Heart right ventricle (tissue), 16 donors: Measurements from ENCODE around the gene DROSHA. TPM values are rescaled to one million over a fixed set of nuclear protein-coding genes. Genes with fewer than 3 reads are reported as not detected.

ENCODE experiments used
- ATAC-seq, 8 donors: fragments of 200-7000 bp; cut with Tn5 transposase; one replicate each; pipeline ENCODE4 v1.9.1; 2020; ENCODE audit warnings: mild to moderate bottlenecking in 8 of 8, moderate library complexity in 8 of 8, moderate number of reproducible peaks in 1 of 8
- DNase-seq, 2 donors: peaks; one replicate each; pipeline ENCODE4 v3.0.0-alpha.2; 2020
- H3K27ac ChIP-seq, 10 donors: fragments of 200-600 bp; sonication (generic) in 2 of 10; one replicate each; pipeline versions ENCODE4 v1.5.0 to v1.8.0; 2020 to 2022; ENCODE audit warnings: mild to moderate bottlenecking in 3 of 10
- H3K27me3 ChIP-seq, 7 donors: fragments of 200-600 bp; one replicate each; pipeline ENCODE4 v1.8.0; 2021 to 2022; ENCODE audit warnings: mild to moderate bottlenecking in 2 of 7
- H3K36me3 ChIP-seq, 9 donors: fragments of 200-600 bp; sonication (generic) in 1 of 9; one replicate each; pipeline versions ENCODE4 v1.5.0 to v1.8.0; 2020 to 2022; ENCODE audit warnings: mild to moderate bottlenecking in 2 of 9
- H3K4me1 ChIP-seq, 9 donors: fragments of 200-600 bp; sonication (generic) in 1 of 9; one replicate each; pipeline versions ENCODE4 v1.5.0 to v1.8.0; 2020 to 2022; ENCODE audit warnings: mild to moderate bottlenecking in 4 of 9
- H3K4me3 ChIP-seq, 10 donors: fragments of 200-600 bp; sonication (generic) in 2 of 10; one replicate each; pipeline versions ENCODE4 v1.5.0 to v1.8.0; 2020 to 2022; ENCODE audit warnings: mild to moderate bottlenecking in 7 of 10, moderate library complexity in 2 of 10
- H3K9me3 ChIP-seq, 11 donors: fragments of 200-600 bp in 10 of 11; sonication (generic) in 2 of 11; one replicate each; pipeline versions ENCODE4 v1.5.0 to v1.8.0; 2013 to 2022; ENCODE audit warnings: mild to moderate bottlenecking in 2 of 11, control low read depth in 1 of 11, moderate library complexity in 1 of 11
- CTCF ChIP-seq, 9 donors: fragments of 200-600 bp; sonication (generic) in 2 of 9; IDR thresholded peaks; one replicate each; pipeline versions ENCODE4 v1.5.0 to v1.8.0; 2021 to 2022; ENCODE audit warnings: antibody characterized with exemption in 9 of 9, mild to moderate bottlenecking in 5 of 9, moderate library complexity in 1 of 9
- WGBS, 2 donors: extraction: QIAGEN DNeasy Blood & Tissue Kit; methylation state at CpG; one replicate each; pipeline ENCODE4 v1.1.7; 2013; ENCODE audit warnings: inconsistent platforms in 1 of 2; 5-methylcytosine and 5-hydroxymethylcytosine counted together
- intact Hi-C, 10 donors: fragments of 100-400 bp; cut with DNase I; formaldehyde crosslinking; loops; one replicate each; pipeline versions ENCODE4 v1.11.1 to v1.14.2; 2022
- polyA plus RNA-seq, 2 donors: library from polyadenylated mRNA; stranded (reverse); fragments of 200-250 nt; gene quantifications; one replicate each; pipeline ENCODE4 v1.2.3, GENCODE V29; 2013
- total RNA-seq, 10 donors: library from RNA; stranded (reverse); fragmentation: NEBNext Ultra II Directional in 3 of 10; extraction: Animal tissue kit (Norgen Biotek cat#: 25700) in 3 of 10; gene quantifications; one replicate each; pipeline versions ENCODE4 v1.2.1 to v1.2.4, GENCODE V29; 2021 to 2023
- donor health status: Arrhythmogenic right ventricular cardiomyopathy.
- donor health status: ischemic (EF 13 %, LVEDD 7.1; RV severe dilation, severe dysfunction).
- donor health status: healthy with polysubstance abuse.
- donor health status: DM: no; HTN: yes; CAD: no.
- donor health status: DM: no; HTN: no; CAD: no.
- donor health status: ischemic (EF 25% LVEDD 6.9; RV normal size, moderate dysfunction).
- donor health status: ischemic (EF 25% LVEDD 5.7; RV mildly dilated, moderate dysfunction).
- donor health status: healthy.
- donor health status: DM: yes; HTN: yes; CAD: no.
- donor health status: Ischemic cardiomyopathy.
- donor health status: ischemic (EF 35%, LVEDD 5.7; RV mildly dilated, moderate dysfunction).
- donor health status: nonischemic (EF 11% LVEDD 7.7; RV severe dilation, severe dysfunction).
- donor health status: DM: yes; HTN: yes; CAD: no.
- donor health status: PGD.
- donor health status: ischemic (EF 29% LVEDD 5.4; RV normal size, mild dysfunction).
- donor health status: nonischemic (EF 23%, LVEDD 6.1; RV moderate dilation, normal function).

DROSHA gene
- total and polyA plus RNA-seq, 12 donors = 29.8 to 47.6 (median 36.2) TPM

GRCh38 chr5:31378838-31379237, 153.1 kb downstream of the DROSHA start:
- no peak for TF ChIP-seq CTCF (IDR thresholded peaks at IDR 0.05)
- H3K9me3 ChIP-seq = no peaks in the 10 kb centered on the region
- peaks cover 0 to 8% (median 2%) of the 10 kb centered on the region in 7 donors for H3K27me3 ChIP-seq
- no peak overlapping the region for H3K4me3 ChIP-seq
- intact Hi-C loops = no loop called here
- no peak overlapping the region for H3K27ac ChIP-seq
- 62 to 73% methylated on average over 7 of the region's 7 CpGs for WGBS, 2 donors
- no peaks in the 10 kb centered on the region for H3K4me1 ChIP-seq
- DNase-seq = no peak
- ATAC-seq = no peak
- H3K36me3 ChIP-seq = no peaks in the 10 kb centered on the region

- DNase-seq (no peak), ATAC-seq (no peak)
- Histone ChIP-seq H3K36me3 (no peaks in the 10 kb centered on the region), H3K27me3 (peaks cover 0 to 8% (median 0%) of the 10 kb centered on the region in 7 donors), H3K27ac (no peak overlapping the region), H3K4me3 (no peak overlapping the region), H3K9me3 (no peaks in the 10 kb centered on the region), H3K4me1 (no peaks in the 10 kb centered on the region)
- intact Hi-C loops = no loop called here
- no peak for TF ChIP-seq CTCF (IDR thresholded peaks at IDR 0.05)
These were observed 153.8 kb downstream of the DROSHA start for GRCh38 chr5:31378136-31378535.

GRCh38 chr5:31377274-31377946, 154.5 kb downstream of the DROSHA start:
- Histone ChIP-seq H3K4me1 (no peaks in the 10 kb centered on the region), H3K36me3 (no peaks in the 10 kb centered on the region), H3K27me3 (peaks cover 0 to 8% (median 0%) of the 10 kb centered on the region in 7 donors), H3K9me3 (no peaks in the 10 kb centered on the region), H3K27ac (no peak overlapping the region), H3K4me3 (no peak overlapping the region)
- WGBS, 2 donors = 84 to 90% methylated on average over 6 of the region's 6 CpGs
- no peak for TF ChIP-seq CTCF (IDR thresholded peaks at IDR 0.05)
- no peak for ATAC-seq
- intact Hi-C loops = no loop called here
- no peak for DNase-seq

GRCh38 chr5:31375999-31376720, 155.7 kb downstream of the DROSHA start:
- ATAC-seq (no peak), DNase-seq (no peak)
- H3K9me3 ChIP-seq = no peaks in the 10 kb centered on the region
- intact Hi-C loops = no loop called here
- H3K4me3 ChIP-seq = no peak overlapping the region
- peaks cover 0 to 4% (median 0%) of the 10 kb centered on the region in 7 donors for H3K27me3 ChIP-seq
- H3K4me1 ChIP-seq = no peaks in the 10 kb centered on the region
- H3K36me3 ChIP-seq = no peaks in the 10 kb centered on the region
- no peak overlapping the region for H3K27ac ChIP-seq
- TF ChIP-seq CTCF (IDR thresholded peaks at IDR 0.05) = no peak
- 90 to 92% methylated on average over 10 of the region's 10 CpGs for WGBS, 2 donors
